ENCODE measurements around the gene FFAR2.

GRCh38 chr19:35460608-35461007 lies 12.6 kb downstream of the FFAR2 start:
- no peak for TF ChIP-seq RAD21 (IDR thresholded peaks at IDR 0.05)
- no peak for TF ChIP-seq JUND (IDR thresholded peaks at IDR 0.05)
- no peak for TF ChIP-seq CTCF (IDR thresholded peaks at IDR 0.05; ENCODE audit: low read depth, low read length, missing input control)
- no peak for TF ChIP-seq SP1 (IDR thresholded peaks at IDR 0.05)
- no peak for TF ChIP-seq GABPA (IDR thresholded peaks at IDR 0.05 in 1 of 2, conservative IDR thresholded peaks at IDR 0.05 in 1 of 2)
- no peak for TF ChIP-seq RXRA (IDR thresholded peaks at IDR 0.05)
- TF ChIP-seq TAF1 (conservative IDR thresholded peaks at IDR 0.05) = no peak
- no peak for TF ChIP-seq FOXA1 (IDR thresholded peaks at IDR 0.05)
- TF ChIP-seq HNF4A (conservative IDR thresholded peaks at IDR 0.05) = no peak
- TF ChIP-seq MAX (IDR thresholded peaks at IDR 0.05) = no peak
- TF ChIP-seq REST (IDR thresholded peaks at IDR 0.05) = no peak
- no peak for TF ChIP-seq EGR1 (IDR thresholded peaks at IDR 0.05; ENCODE audit: low read depth in 2 of 2)
